GM18498 (cell line): ENCODE results near the gene CD99.

ENCODE experiments used
- ATAC-seq: cut with Tn5 transposase; IDR thresholded peaks from one replicate; pipeline ENCODE4 v1.9.1; 2021; ENCODE audit warnings: mild to moderate bottlenecking, moderate library complexity; ENCODE audit not compliant: unreplicated experiment

CD99 gene

GRCh38 chrX:2697306-2697705 lies 6.2 kb downstream of the CD99 start:
- ATAC-seq = peak; percentile 7

GRCh38 chrX:2697741-2698299 lies 6.7 kb downstream of the CD99 start:
- ATAC-seq = no peak

- no peak for ATAC-seq
Observed at GRCh38 chrX:2698604-2699003, 7.5 kb downstream of the CD99 start.

- no peak for ATAC-seq
Observed at GRCh38 chrX:2699959-2700358, 8.9 kb downstream of the CD99 start.

- no peak for ATAC-seq
Observed at GRCh38 chrX:2700405-2701320, 9.6 kb downstream of the CD99 start.

- ATAC-seq = peak; percentile 32
Observed at GRCh38 chrX:2701600-2701999, 10.5 kb downstream of the CD99 start.

- ATAC-seq = no peak
Observed at GRCh38 chrX:2703991-2704369, 12.9 kb downstream of the CD99 start.

GRCh38 chrX:2705046-2705832 lies 14.1 kb downstream of the CD99 start:
- no peak for ATAC-seq

- peak; percentile 94 for ATAC-seq
Observed at GRCh38 chrX:2707334-2707760, 16.3 kb downstream of the CD99 start.

- no peak for ATAC-seq
Observed at GRCh38 chrX:2708021-2708420, 16.9 kb downstream of the CD99 start.

- no peak for ATAC-seq
Observed at GRCh38 chrX:2708592-2709188, 17.6 kb downstream of the CD99 start.

- ATAC-seq = no peak
Observed at GRCh38 chrX:2709556-2709955, 18.5 kb downstream of the CD99 start.

GRCh38 chrX:2710041-2710840 lies 19.1 kb downstream of the CD99 start:
- no peak for ATAC-seq

- ATAC-seq = no peak
Observed at GRCh38 chrX:2711441-2711840, 20.3 kb downstream of the CD99 start.

- ATAC-seq = no peak
Observed at GRCh38 chrX:2712428-2712827, 21.3 kb downstream of the CD99 start.

- ATAC-seq = no peak
Observed at GRCh38 chrX:2712890-2713840, 22.1 kb downstream of the CD99 start.

- ATAC-seq = no peak
Observed at GRCh38 chrX:2714551-2714950, 23.5 kb downstream of the CD99 start.

GRCh38 chrX:2715066-2715600 lies 24.0 kb downstream of the CD99 start:
- no peak for ATAC-seq

- ATAC-seq = no peak
Observed at GRCh38 chrX:2717312-2717711, 26.2 kb downstream of the CD99 start.
